ENCODE results near the gene AGBL3. TPM values are rescaled to one million over a fixed set of nuclear protein-coding genes. Genes with fewer than 3 reads are reported as not detected.

AGBL3 gene
- total and polyA plus RNA-seq, 9 of the 15 experiments (the other 6 are each of a cell fraction or from before 2014, with no cell fraction given), result 0.54 to 2.9 (median 1.7) TPM

GRCh38 chr7:134985894-134986362 is 380 bp upstream of the AGBL3 start (continued):
- TF ChIP-seq, protein P1, sequence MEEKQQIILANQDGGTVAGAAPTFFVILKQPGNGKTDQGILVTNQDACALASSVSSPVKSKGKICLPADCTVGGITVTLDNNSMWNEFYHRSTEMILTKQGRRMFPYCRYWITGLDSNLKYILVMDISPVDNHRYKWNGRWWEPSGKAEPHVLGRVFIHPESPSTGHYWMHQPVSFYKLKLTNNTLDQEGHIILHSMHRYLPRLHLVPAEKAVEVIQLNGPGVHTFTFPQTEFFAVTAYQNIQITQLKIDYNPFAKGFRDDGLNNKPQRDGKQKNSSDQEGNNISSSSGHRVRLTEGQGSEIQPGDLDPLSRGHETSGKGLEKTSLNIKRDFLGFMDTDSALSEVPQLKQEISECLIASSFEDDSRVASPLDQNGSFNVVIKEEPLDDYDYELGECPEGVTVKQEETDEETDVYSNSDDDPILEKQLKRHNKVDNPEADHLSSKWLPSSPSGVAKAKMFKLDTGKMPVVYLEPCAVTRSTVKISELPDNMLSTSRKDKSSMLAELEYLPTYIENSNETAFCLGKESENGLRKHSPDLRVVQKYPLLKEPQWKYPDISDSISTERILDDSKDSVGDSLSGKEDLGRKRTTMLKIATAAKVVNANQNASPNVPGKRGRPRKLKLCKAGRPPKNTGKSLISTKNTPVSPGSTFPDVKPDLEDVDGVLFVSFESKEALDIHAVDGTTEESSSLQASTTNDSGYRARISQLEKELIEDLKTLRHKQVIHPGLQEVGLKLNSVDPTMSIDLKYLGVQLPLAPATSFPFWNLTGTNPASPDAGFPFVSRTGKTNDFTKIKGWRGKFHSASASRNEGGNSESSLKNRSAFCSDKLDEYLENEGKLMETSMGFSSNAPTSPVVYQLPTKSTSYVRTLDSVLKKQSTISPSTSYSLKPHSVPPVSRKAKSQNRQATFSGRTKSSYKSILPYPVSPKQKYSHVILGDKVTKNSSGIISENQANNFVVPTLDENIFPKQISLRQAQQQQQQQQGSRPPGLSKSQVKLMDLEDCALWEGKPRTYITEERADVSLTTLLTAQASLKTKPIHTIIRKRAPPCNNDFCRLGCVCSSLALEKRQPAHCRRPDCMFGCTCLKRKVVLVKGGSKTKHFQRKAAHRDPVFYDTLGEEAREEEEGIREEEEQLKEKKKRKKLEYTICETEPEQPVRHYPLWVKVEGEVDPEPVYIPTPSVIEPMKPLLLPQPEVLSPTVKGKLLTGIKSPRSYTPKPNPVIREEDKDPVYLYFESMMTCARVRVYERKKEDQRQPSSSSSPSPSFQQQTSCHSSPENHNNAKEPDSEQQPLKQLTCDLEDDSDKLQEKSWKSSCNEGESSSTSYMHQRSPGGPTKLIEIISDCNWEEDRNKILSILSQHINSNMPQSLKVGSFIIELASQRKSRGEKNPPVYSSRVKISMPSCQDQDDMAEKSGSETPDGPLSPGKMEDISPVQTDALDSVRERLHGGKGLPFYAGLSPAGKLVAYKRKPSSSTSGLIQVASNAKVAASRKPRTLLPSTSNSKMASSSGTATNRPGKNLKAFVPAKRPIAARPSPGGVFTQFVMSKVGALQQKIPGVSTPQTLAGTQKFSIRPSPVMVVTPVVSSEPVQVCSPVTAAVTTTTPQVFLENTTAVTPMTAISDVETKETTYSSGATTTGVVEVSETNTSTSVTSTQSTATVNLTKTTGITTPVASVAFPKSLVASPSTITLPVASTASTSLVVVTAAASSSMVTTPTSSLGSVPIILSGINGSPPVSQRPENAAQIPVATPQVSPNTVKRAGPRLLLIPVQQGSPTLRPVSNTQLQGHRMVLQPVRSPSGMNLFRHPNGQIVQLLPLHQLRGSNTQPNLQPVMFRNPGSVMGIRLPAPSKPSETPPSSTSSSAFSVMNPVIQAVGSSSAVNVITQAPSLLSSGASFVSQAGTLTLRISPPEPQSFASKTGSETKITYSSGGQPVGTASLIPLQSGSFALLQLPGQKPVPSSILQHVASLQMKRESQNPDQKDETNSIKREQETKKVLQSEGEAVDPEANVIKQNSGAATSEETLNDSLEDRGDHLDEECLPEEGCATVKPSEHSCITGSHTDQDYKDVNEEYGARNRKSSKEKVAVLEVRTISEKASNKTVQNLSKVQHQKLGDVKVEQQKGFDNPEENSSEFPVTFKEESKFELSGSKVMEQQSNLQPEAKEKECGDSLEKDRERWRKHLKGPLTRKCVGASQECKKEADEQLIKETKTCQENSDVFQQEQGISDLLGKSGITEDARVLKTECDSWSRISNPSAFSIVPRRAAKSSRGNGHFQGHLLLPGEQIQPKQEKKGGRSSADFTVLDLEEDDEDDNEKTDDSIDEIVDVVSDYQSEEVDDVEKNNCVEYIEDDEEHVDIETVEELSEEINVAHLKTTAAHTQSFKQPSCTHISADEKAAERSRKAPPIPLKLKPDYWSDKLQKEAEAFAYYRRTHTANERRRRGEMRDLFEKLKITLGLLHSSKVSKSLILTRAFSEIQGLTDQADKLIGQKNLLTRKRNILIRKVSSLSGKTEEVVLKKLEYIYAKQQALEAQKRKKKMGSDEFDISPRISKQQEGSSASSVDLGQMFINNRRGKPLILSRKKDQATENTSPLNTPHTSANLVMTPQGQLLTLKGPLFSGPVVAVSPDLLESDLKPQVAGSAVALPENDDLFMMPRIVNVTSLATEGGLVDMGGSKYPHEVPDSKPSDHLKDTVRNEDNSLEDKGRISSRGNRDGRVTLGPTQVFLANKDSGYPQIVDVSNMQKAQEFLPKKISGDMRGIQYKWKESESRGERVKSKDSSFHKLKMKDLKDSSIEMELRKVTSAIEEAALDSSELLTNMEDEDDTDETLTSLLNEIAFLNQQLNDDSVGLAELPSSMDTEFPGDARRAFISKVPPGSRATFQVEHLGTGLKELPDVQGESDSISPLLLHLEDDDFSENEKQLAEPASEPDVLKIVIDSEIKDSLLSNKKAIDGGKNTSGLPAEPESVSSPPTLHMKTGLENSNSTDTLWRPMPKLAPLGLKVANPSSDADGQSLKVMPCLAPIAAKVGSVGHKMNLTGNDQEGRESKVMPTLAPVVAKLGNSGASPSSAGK (IDR thresholded peaks at IDR 0.05), result no peak
- TF ChIP-seq PHF20 (IDR thresholded peaks at IDR 0.05; ENCODE audit: partially characterized antibody) (peak; percentile 14), ARHGAP35 (IDR thresholded peaks at IDR 0.05; ENCODE audit: partially characterized antibody) (no peak), MLLT1 (IDR thresholded peaks at IDR 0.05) (no peak), TAF7 (tag; IDR thresholded peaks at IDR 0.05) (no peak), ZNF695 (CRISPR knock-in tag; IDR thresholded peaks at IDR 0.05) (no peak), ZNF589 (CRISPR knock-in tag; IDR thresholded peaks at IDR 0.05; ENCODE audit: low read depth) (no peak), ZNF592 (IDR thresholded peaks at IDR 0.05) (no peak; the same call in 1 of the 2 replicates)
- TF ChIP-seq, protein P2, sequence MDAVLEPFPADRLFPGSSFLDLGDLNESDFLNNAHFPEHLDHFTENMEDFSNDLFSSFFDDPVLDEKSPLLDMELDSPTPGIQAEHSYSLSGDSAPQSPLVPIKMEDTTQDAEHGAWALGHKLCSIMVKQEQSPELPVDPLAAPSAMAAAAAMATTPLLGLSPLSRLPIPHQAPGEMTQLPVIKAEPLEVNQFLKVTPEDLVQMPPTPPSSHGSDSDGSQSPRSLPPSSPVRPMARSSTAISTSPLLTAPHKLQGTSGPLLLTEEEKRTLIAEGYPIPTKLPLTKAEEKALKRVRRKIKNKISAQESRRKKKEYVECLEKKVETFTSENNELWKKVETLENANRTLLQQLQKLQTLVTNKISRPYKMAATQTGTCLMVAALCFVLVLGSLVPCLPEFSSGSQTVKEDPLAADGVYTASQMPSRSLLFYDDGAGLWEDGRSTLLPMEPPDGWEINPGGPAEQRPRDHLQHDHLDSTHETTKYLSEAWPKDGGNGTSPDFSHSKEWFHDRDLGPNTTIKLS (IDR thresholded peaks at IDR 0.05; ENCODE audit: borderline replicate concordance, low read depth), result no peak
